Measurements from ENCODE around the gene ESRRB.

The ESRRB gene

GRCh38 chr14:76349993-76350392 is 25.9 kb upstream of the ESRRB start:
- Histone ChIP-seq H3K36me3 (no peaks in the 10 kb centered on the region), H3K27ac (no peak overlapping the region), H3K27me3 (ENCODE audit: insufficient read depth, low read depth, severe bottlenecking) (no peaks in the 10 kb centered on the region), H3K9me3 (ENCODE audit: severe bottlenecking) (no peaks in the 10 kb centered on the region), H3K4me3 (ENCODE audit: low read depth, low read length) (no peak overlapping the region)
- no peak for TF ChIP-seq CTCF (IDR thresholded peaks at IDR 0.05; ENCODE audit: low read depth, low read length)
- DNase-seq: no peak

- no peak for DNase-seq
- no peak for TF ChIP-seq CTCF (IDR thresholded peaks at IDR 0.05; ENCODE audit: low read depth, low read length)
- Histone ChIP-seq H3K36me3 (no peaks in the 10 kb centered on the region), H3K4me3 (ENCODE audit: low read depth, low read length) (no peak overlapping the region), H3K27ac (no peak overlapping the region), H3K27me3 (ENCODE audit: insufficient read depth, low read depth, severe bottlenecking) (no peaks in the 10 kb centered on the region), H3K9me3 (ENCODE audit: severe bottlenecking) (no peaks in the 10 kb centered on the region)
Measured at GRCh38 chr14:76350671-76351070, 25.3 kb upstream of the ESRRB start.

- H3K27ac ChIP-seq: no peak overlapping the region
- DNase-seq: no peak
Measured at GRCh38 chr14:76351941-76352340, 24.0 kb upstream of the ESRRB start.

GRCh38 chr14:76352639-76353281 is 23.2 kb upstream of the ESRRB start:
- Histone ChIP-seq H3K27ac (no peak overlapping the region), H3K27me3 (ENCODE audit: insufficient read depth, low read depth, severe bottlenecking) (no peaks in the 10 kb centered on the region), H3K9me3 (ENCODE audit: severe bottlenecking) (no peaks in the 10 kb centered on the region), H3K36me3 (no peaks in the 10 kb centered on the region), H3K4me3 (ENCODE audit: low read depth, low read length) (0 out of 2 replicates have a peak overlapping the region, but pooled peaks have one; percentile 18)
- peak; percentile 88 for TF ChIP-seq CTCF (IDR thresholded peaks at IDR 0.05; ENCODE audit: low read depth, low read length)
- peak; percentile 74 for DNase-seq

More at GRCh38 chr14:76351941-76352340, 24.0 kb upstream of the ESRRB start:
- Histone ChIP-seq H3K9me3 (ENCODE audit: severe bottlenecking) (no peaks in the 10 kb centered on the region), H3K36me3 (no peaks in the 10 kb centered on the region), H3K4me3 (ENCODE audit: low read depth, low read length) (no peak overlapping the region), H3K27me3 (ENCODE audit: insufficient read depth, low read depth, severe bottlenecking) (no peaks in the 10 kb centered on the region)
- TF ChIP-seq CTCF (IDR thresholded peaks at IDR 0.05; ENCODE audit: low read depth, low read length): no peak

GRCh38 chr14:76354310-76354709 is 21.6 kb upstream of the ESRRB start:
- H3K36me3 ChIP-seq: no peaks in the 10 kb centered on the region
- no peak overlapping the region for H3K27ac ChIP-seq
- H3K4me3 ChIP-seq (ENCODE audit: low read depth, low read length): no peak overlapping the region
- H3K9me3 ChIP-seq (ENCODE audit: severe bottlenecking): no peaks in the 10 kb centered on the region
- no peak for DNase-seq
- H3K27me3 ChIP-seq (ENCODE audit: insufficient read depth, low read depth, severe bottlenecking): no peaks in the 10 kb centered on the region
- no peak for TF ChIP-seq CTCF (IDR thresholded peaks at IDR 0.05; ENCODE audit: low read depth, low read length)

GRCh38 chr14:76355771-76356170 is 20.2 kb upstream of the ESRRB start:
- TF ChIP-seq CTCF (IDR thresholded peaks at IDR 0.05; ENCODE audit: low read depth, low read length): no peak
- no peaks in the 10 kb centered on the region for H3K9me3 ChIP-seq (ENCODE audit: severe bottlenecking)
- H3K36me3 ChIP-seq: no peaks in the 10 kb centered on the region
- H3K27me3 ChIP-seq (ENCODE audit: insufficient read depth, low read depth, severe bottlenecking): no peaks in the 10 kb centered on the region
- no peak for DNase-seq
- H3K27ac ChIP-seq: no peak overlapping the region
- H3K4me3 ChIP-seq (ENCODE audit: low read depth, low read length): no peak overlapping the region

Data from WERI-Rb-1 (cell line).